Stimulated activated CD8-positive, alpha-beta memory T cell treated with anti-CD3 and anti-CD28 coated beads, Interleukin-4, amount 100 ng/mL, for 48 hours (primary cell): ENCODE data around the gene PKP1.

Experiments
- DNase-seq: peaks from one replicate; pipeline ENCODE4 v3.0.0-alpha.2; 2020

Gene PKP1

GRCh38 chr1:201331166-201331565 is 47.9 kb downstream of the PKP1 start:
- DNase-seq = no peak

- no peak for DNase-seq
Measured at GRCh38 chr1:201332021-201332420, 48.7 kb downstream of the PKP1 start.

GRCh38 chr1:201332616-201333335 is 49.5 kb downstream of the PKP1 start:
- DNase-seq = no peak

GRCh38 chr1:201334325-201335173 is 51.2 kb downstream of the PKP1 start:
- no peak for DNase-seq

- DNase-seq = no peak
Measured at GRCh38 chr1:201335174-201335870, 52.0 kb downstream of the PKP1 start.

- DNase-seq = no peak
Measured at GRCh38 chr1:201335901-201336300, 52.6 kb downstream of the PKP1 start.

- no peak for DNase-seq
Measured at GRCh38 chr1:201336711-201337450, 53.6 kb downstream of the PKP1 start.

GRCh38 chr1:201341377-201341776 is 58.1 kb downstream of the PKP1 start:
- DNase-seq = no peak

GRCh38 chr1:201344206-201345080 is 61.1 kb downstream of the PKP1 start:
- DNase-seq = no peak

GRCh38 chr1:201345081-201345355 is 61.7 kb downstream of the PKP1 start:
- DNase-seq = no peak

GRCh38 chr1:201346337-201346939 is 63.1 kb downstream of the PKP1 start:
- peak; percentile 27 for DNase-seq

- no peak for DNase-seq
Measured at GRCh38 chr1:201346987-201347386, 63.7 kb downstream of the PKP1 start.

- DNase-seq = no peak
Measured at GRCh38 chr1:201347498-201348210, 64.3 kb downstream of the PKP1 start.

GRCh38 chr1:201348211-201348566 is 64.9 kb downstream of the PKP1 start:
- DNase-seq = peak; percentile 54

- DNase-seq = no peak
Measured at GRCh38 chr1:201349092-201349491, 65.8 kb downstream of the PKP1 start.

GRCh38 chr1:201350361-201350725 is 67.0 kb downstream of the PKP1 start:
- no peak for DNase-seq

GRCh38 chr1:201350884-201351283 is 67.6 kb downstream of the PKP1 start:
- no peak for DNase-seq

- DNase-seq = no peak
Measured at GRCh38 chr1:201351617-201352016, 68.3 kb downstream of the PKP1 start.

GRCh38 chr1:201353186-201353940 is 70.1 kb downstream of the PKP1 start:
- DNase-seq = no peak

- DNase-seq = no peak
Measured at GRCh38 chr1:201354151-201354900, 71.0 kb downstream of the PKP1 start.
